Spleen (tissue), 11 donors: ENCODE measurements around the gene DCTPP1. TPM values are rescaled to one million over a fixed set of nuclear protein-coding genes. Genes with fewer than 3 reads are reported as not detected.
A peak's percentile ranks its signal among the peaks of the same experiment; 100 is the strongest.

Source experiments
- DNase-seq: peaks from one replicate; pipeline ENCODE4 v3.0.0-alpha.2; 2020
- H3K27ac ChIP-seq, 8 donors: fragments of 200-600 bp; sonication (generic) in 7 of 8; 1 replicate in 4 of 8; 2 replicates in 4 of 8; pipeline versions ENCODE4 v1.5.0 to v1.8.0; 2016 to 2021; ENCODE audit warnings: inconsistent platforms in 4 of 8, mild to moderate bottlenecking in 4 of 8, moderate library complexity in 1 of 8
- H3K27me3 ChIP-seq, 7 donors: fragments of 200-600 bp; sonication (generic) in 6 of 7; replicated peaks in 1 of 7; 1 replicate in 4 of 7; 2 replicates in 3 of 7; pipeline versions ENCODE4 v1.5.0 to v1.8.0; 2016 to 2021; ENCODE audit warnings: inconsistent platforms in 3 of 7, mild to moderate bottlenecking in 1 of 7
- H3K36me3 ChIP-seq, 6 donors: fragments of 200-600 bp; sonication (generic) in 5 of 6; 1 replicate in 4 of 6; 2 replicates in 2 of 6; pipeline versions ENCODE4 v1.5.0 to v1.8.0; 2016 to 2021; ENCODE audit warnings: inconsistent platforms in 2 of 6
- H3K4me1 ChIP-seq, 6 donors: fragments of 200-600 bp; sonication (generic) in 5 of 6; 1 replicate in 3 of 6; 2 replicates in 3 of 6; pipeline versions ENCODE4 v1.5.0 to v1.8.0; 2016 to 2021; ENCODE audit warnings: inconsistent platforms in 3 of 6
- H3K4me3 ChIP-seq, 8 donors: fragments of 200-600 bp; sonication (generic) in 7 of 8; 1 replicate in 4 of 8; 2 replicates in 4 of 8; pipeline versions ENCODE4 v1.5.0 to v1.8.0; 2016 to 2021; ENCODE audit warnings: inconsistent platforms in 4 of 8, mild to moderate bottlenecking in 4 of 8, moderate library complexity in 2 of 8
- H3K9me3 ChIP-seq, 8 donors: fragments of 200-600 bp; sonication (generic) in 7 of 8; 1 replicate in 4 of 8; 2 replicates in 4 of 8; pipeline versions ENCODE4 v1.5.0 to v1.8.0; 2016 to 2021; ENCODE audit warnings: inconsistent platforms in 4 of 8
- CTCF ChIP-seq, 11 experiments: fragments of 200-600 bp in 7 of 11; fragments of 450-650 bp in 4 of 11; sonication (generic) in 4 of 11; IDR thresholded peaks in 8 of 11; conservative IDR thresholded peaks in 3 of 11; 1 replicate in 7 of 11; 2 replicates in 4 of 11; pipeline versions ENCODE4 v1.4.0 to v1.8.0; 2016 to 2021; ENCODE audit warnings: antibody characterized with exemption in 11 of 11, inconsistent platforms in 4 of 11, mild to moderate bottlenecking in 1 of 11
- POLR2A ChIP-seq, 3 donors: fragments of 450-650 bp; IDR thresholded peaks; one replicate each; pipeline ENCODE4 v1.5.1; 2017; ENCODE audit warnings: antibody characterized with exemption in 3 of 3, mild to moderate bottlenecking in 1 of 3
- POLR2AphosphoS5 ChIP-seq, 3 donors: sonication (generic); formaldehyde crosslinking; IDR thresholded peaks; one replicate each; pipeline ENCODE4 v1.5.1; 2017; ENCODE audit warnings: antibody characterized with exemption in 3 of 3
- WGBS, 5 donors: extraction: QIAGEN DNeasy Blood & Tissue Kit in 3 of 5; methylation state at CpG; one replicate each; pipeline versions ENCODE4 v1.1.5 to v1.1.7; 2013 to 2018; 5-methylcytosine and 5-hydroxymethylcytosine counted together
- intact Hi-C: fragments of 100-400 bp; cut with DNase I; formaldehyde crosslinking; loops from one replicate; pipeline ENCODE4 v1.15.0; 2023; ENCODE audit warnings: low total_unique reads
- polyA plus RNA-seq, 3 donors: library from polyadenylated mRNA; stranded (reverse); fragments of 200-250 nt; gene quantifications; one replicate each; pipeline ENCODE4 v1.2.1, GENCODE V29; 2013
- total RNA-seq, 7 donors: library from RNA; depleted of rRNA in 3 of 7; stranded (reverse); fragments of >200 nt in 3 of 7; fragmentation: NEBNext Ultra II Directional in 4 of 7; extraction: Animal tissue kit (Norgen Biotek cat#: 25700) in 4 of 7; gene quantifications; one replicate each; pipeline versions ENCODE4 v1.1.0 to v1.2.1, GENCODE V29; 2016 to 2021
- donor health status: healthy with polysubstance abuse.
- donor health status: DM: no; HTN: no; CAD: no; lungs with moderate emphysema.
- donor health status: DM: no; HTN: no; CAD: no.
- donor health status: Bipolar disorder and iron deficiency.
- donor health status: healthy.
- donor health status: DM: no; HTN: no; CAD: no.
- donor health status: DM: yes; HTN: yes; CAD: no.

DCTPP1 gene
- total and polyA plus RNA-seq, 10 donors = 17.6 to 49.1 (median 29.0) TPM

GRCh38 chr16:30428055-30428454, 1.8 kb downstream of the DCTPP1 start:
- intact Hi-C loops = no loop called here
- WGBS, 5 donors = 91 to 96% (median 94%) methylated on average over 4 of the region's 4 CpGs
- Histone ChIP-seq H3K4me1 (peaks cover 5 to 32% (median 24%) of the 10 kb centered on the region in 6 donors), H3K36me3 (peaks cover 0 to 53% (median 29%) of the 10 kb centered on the region in 6 donors), H3K27me3 (no peaks in the 10 kb centered on the region), H3K27ac (peak overlapping the region in 1 of 8 donors; percentile 88), H3K9me3 (no peaks in the 10 kb centered on the region), H3K4me3 (no peak overlapping the region)
- TF ChIP-seq POLR2AphosphoS5 (IDR thresholded peaks at IDR 0.05) = no peak
- TF ChIP-seq POLR2A (IDR thresholded peaks at IDR 0.05) = no peak
- no peak for TF ChIP-seq CTCF (IDR thresholded peaks at IDR 0.05 in 8 of 11, conservative IDR thresholded peaks at IDR 0.05 in 3 of 11)
- no peak for DNase-seq

DNA sequence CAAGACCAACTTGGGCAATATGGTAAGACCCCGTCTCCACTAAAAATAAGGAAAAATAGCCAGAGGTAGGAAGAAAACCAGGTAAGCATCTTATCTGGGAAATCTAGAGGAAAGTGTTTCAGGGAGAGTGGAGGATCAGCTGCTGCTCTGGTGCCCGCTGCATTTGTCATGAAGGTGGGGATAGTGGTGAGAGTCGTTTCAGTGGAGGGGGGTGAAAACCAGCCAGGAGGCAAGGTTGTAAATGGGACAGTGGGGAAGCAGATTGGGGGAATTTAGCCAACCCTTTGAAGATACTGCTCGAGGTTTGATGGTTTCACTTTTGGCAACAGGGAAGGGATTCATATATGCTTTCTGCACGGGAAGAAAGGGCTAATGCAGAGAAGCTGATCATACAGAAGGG, 8.8 kb downstream of the DCTPP1 start:
- 76 to 89% (median 80%) methylated on average over 5 of the region's 5 CpGs for WGBS, 5 donors
- DNase-seq = no peak

GRCh38 chr16:30418350-30419181, 11.3 kb downstream of the DCTPP1 start:
- intact Hi-C loops = no loop called here
- no peak for TF ChIP-seq CTCF (IDR thresholded peaks at IDR 0.05 in 8 of 11, conservative IDR thresholded peaks at IDR 0.05 in 3 of 11)
- no peak for TF ChIP-seq POLR2AphosphoS5 (IDR thresholded peaks at IDR 0.05)
- no peak for TF ChIP-seq POLR2A (IDR thresholded peaks at IDR 0.05)

More for the DNA sequence above, 8.8 kb downstream of the DCTPP1 start:
- Histone ChIP-seq H3K36me3 (peaks cover 0 to 61% (median 40%) of the 10 kb centered on the region in 6 donors), H3K4me1 (peaks cover 4 to 21% (median 16%) of the 10 kb centered on the region in 6 donors), H3K27ac (no peak overlapping the region), H3K27me3 (no peaks in the 10 kb centered on the region), H3K4me3 (no peak overlapping the region), H3K9me3 (no peaks in the 10 kb centered on the region)
- intact Hi-C loops = no loop called here
- no peak for TF ChIP-seq POLR2AphosphoS5 (IDR thresholded peaks at IDR 0.05)
- no peak for TF ChIP-seq CTCF (IDR thresholded peaks at IDR 0.05 in 8 of 11, conservative IDR thresholded peaks at IDR 0.05 in 3 of 11)
- TF ChIP-seq POLR2A (IDR thresholded peaks at IDR 0.05) = no peak

More at GRCh38 chr16:30418350-30419181, 11.3 kb downstream of the DCTPP1 start:
- WGBS, 5 donors = 63 to 67% (median 63%) methylated on average over 31 of the region's 31 CpGs
- Histone ChIP-seq H3K4me3 (peak overlapping the region; percentile 51 to 77 (median 67)), H3K4me1 (peaks cover 4 to 21% (median 16%) of the 10 kb centered on the region in 6 donors), H3K9me3 (no peaks in the 10 kb centered on the region), H3K27me3 (no peaks in the 10 kb centered on the region), H3K36me3 (peaks cover 0 to 45% (median 26%) of the 10 kb centered on the region in 6 donors), H3K27ac (peak overlapping the region; percentile 86 to 94 (median 89))
- no peak for DNase-seq
